NCI-H146 treated with DMSO at 0.1 percent for 48 hours (cell line): ENCODE data around the gene ZBTB7C.

ENCODE experiments used
- DNase-seq: peaks from one replicate; lab custom pipeline; 2025; ENCODE audit not compliant: unreplicated experiment; lab: John Stamatoyannopoulos, UW

Gene ZBTB7C

GRCh38 chr18:48355276-48356115 is 53.7 kb downstream of the ZBTB7C start:
- no peak for DNase-seq

GRCh38 chr18:48354746-48355260 is 54.4 kb downstream of the ZBTB7C start:
- no peak for DNase-seq

- DNase-seq: no peak
These were observed 57.0 kb downstream of the ZBTB7C start for GRCh38 chr18:48352051-48352755.

GRCh38 chr18:48351216-48352050 is 57.8 kb downstream of the ZBTB7C start:
- no peak for DNase-seq

GRCh38 chr18:48348739-48349138 is 60.4 kb downstream of the ZBTB7C start:
- DNase-seq: no peak

GRCh38 chr18:48347756-48348326 is 61.3 kb downstream of the ZBTB7C start:
- no peak for DNase-seq

- peak; percentile 26 for DNase-seq
These were observed 63.6 kb downstream of the ZBTB7C start for GRCh38 chr18:48345596-48345995.

- no peak for DNase-seq
These were observed 66.6 kb downstream of the ZBTB7C start for GRCh38 chr18:48342581-48342980.

- no peak for DNase-seq
These were observed 67.1 kb downstream of the ZBTB7C start for GRCh38 chr18:48342125-48342524.

- DNase-seq: peak; percentile 79
These were observed 68.6 kb downstream of the ZBTB7C start for GRCh38 chr18:48340560-48340959.

- no peak for DNase-seq
These were observed 69.5 kb downstream of the ZBTB7C start for GRCh38 chr18:48339692-48340091.

- no peak for DNase-seq
These were observed 70.3 kb downstream of the ZBTB7C start for GRCh38 chr18:48338915-48339314.

- DNase-seq: no peak
These were observed 72.1 kb downstream of the ZBTB7C start for GRCh38 chr18:48337053-48337452.

- DNase-seq: no peak
These were observed 72.9 kb downstream of the ZBTB7C start for GRCh38 chr18:48336332-48336731.

GRCh38 chr18:48335829-48336228 is 73.4 kb downstream of the ZBTB7C start:
- DNase-seq: no peak

- DNase-seq: no peak
These were observed 74.3 kb downstream of the ZBTB7C start for GRCh38 chr18:48334845-48335244.

GRCh38 chr18:48333563-48333962 is 75.6 kb downstream of the ZBTB7C start:
- no peak for DNase-seq

GRCh38 chr18:48330016-48330991 is 78.9 kb downstream of the ZBTB7C start:
- DNase-seq: peak; percentile 19

- no peak for DNase-seq
These were observed 80.5 kb downstream of the ZBTB7C start for GRCh38 chr18:48328473-48329210.
